NT2/D1 (cell line): ENCODE results near the gene MBOAT2.

Experiments used
- SUZ12 ChIP-seq: IDR thresholded peaks from 2 replicates; pipeline ENCODE4 v1.6.1; 2011; ENCODE audit not compliant: insufficient read length, insufficient read depth; ENCODE audit errors: extremely low read depth
- YY1 ChIP-seq: IDR thresholded peaks from 2 replicates; pipeline ENCODE4 v1.6.1; 2011; ENCODE audit not compliant: insufficient read length, insufficient read depth
- ZNF274 ChIP-seq: IDR thresholded peaks from 2 replicates; pipeline ENCODE4 v1.6.1; 2011; ENCODE audit warnings: mild to moderate bottlenecking, low read depth, low read length

DNA sequence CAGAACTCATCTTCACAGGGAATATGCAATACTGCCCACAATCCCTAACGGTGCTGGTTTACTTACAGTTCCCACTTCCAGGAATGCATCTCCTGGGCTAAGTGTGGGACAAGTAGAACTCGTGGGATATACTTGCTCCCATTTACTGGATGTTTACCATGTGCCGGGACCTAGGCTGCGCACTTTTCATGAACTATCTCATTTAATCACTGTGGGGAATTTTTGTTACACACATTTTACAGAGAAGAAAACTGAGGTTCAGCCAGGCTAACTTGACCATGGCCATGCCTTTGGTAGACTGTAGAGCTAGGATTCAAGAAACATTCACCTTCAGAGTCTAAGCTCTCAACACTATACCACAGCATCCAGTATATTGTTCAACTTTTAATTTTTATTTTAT lies 24.4 kb upstream of the MBOAT2 start:
- TF ChIP-seq ZNF274 (no peak), YY1 (no peak), SUZ12 (no peak)
